ENCODE data around the gene ADGRB3. TPM values are rescaled to one million over a fixed set of nuclear protein-coding genes. Genes with fewer than 3 reads are reported as not detected.

ADGRB3 gene
- polyA plus RNA-seq, 1 of the 3 experiments (the other 2 are of a cell fraction): 0.12 TPM

GRCh38 chr6:69138148-69138547, 503.1 kb downstream of the ADGRB3 start:
- Histone ChIP-seq H2AFZ (ENCODE audit: low read depth) (no peak overlapping the region), H3K9me3 (no peaks in the 10 kb centered on the region), H3K27me3 (ENCODE audit: insufficient read depth) (no peaks in the 10 kb centered on the region), H3K9me2 (no peaks in the 10 kb centered on the region), H3K4me3 (ENCODE audit: low read depth in 2 of 2, low read length in 1 of 2) (no peak overlapping the region), H4K20me1 (ENCODE audit: insufficient read depth) (no peaks in the 10 kb centered on the region), H3K9ac (no peak overlapping the region), H3K4me1 (ENCODE audit: control insufficient read depth in 1 of 2, insufficient read depth in 2 of 2, low read depth in 1 of 2, low read length in 1 of 2) (no peaks in the 10 kb centered on the region), H3K79me2 (ENCODE audit: insufficient read depth) (no peaks in the 10 kb centered on the region), H3F3A (replicated peaks; ENCODE audit: insufficient read depth) (no peaks in the 10 kb centered on the region), H3K36me3 (replicated peaks in 1 of 2; ENCODE audit: control insufficient read depth in 1 of 2, insufficient read depth in 2 of 2, low read length in 1 of 2) (no peaks in the 10 kb centered on the region), H3K4me2 (no peak overlapping the region), H3K27ac (ENCODE audit: low read depth in 2 of 2, low read length in 1 of 2) (no peak overlapping the region)
- ChIA-PET POLR2A (no interaction called here), CTCF (no interaction called here)
- TF ChIP-seq EP300 (IDR thresholded peaks at IDR 0.05; ENCODE audit: borderline replicate concordance in 1 of 2, low read depth in 1 of 2, low read length in 1 of 2): no peak
- TF ChIP-seq GABPA (IDR thresholded peaks at IDR 0.05; ENCODE audit: low read depth): no peak
- no peak for TF ChIP-seq JUND (IDR thresholded peaks at IDR 0.05)
- no peak for TF ChIP-seq RXRA (IDR thresholded peaks at IDR 0.05; ENCODE audit: borderline replicate concordance, low read depth)
- no peak for TF ChIP-seq RCOR1 (IDR thresholded peaks at IDR 0.05; ENCODE audit: low read length)
- TF ChIP-seq MXI1 (IDR thresholded peaks at IDR 0.05; ENCODE audit: low read depth, low read length): no peak
- no peak for TF ChIP-seq TEAD4 (IDR thresholded peaks at IDR 0.05; ENCODE audit: borderline replicate concordance, insufficient read depth)
- no peak for TF ChIP-seq ZBTB33 (IDR thresholded peaks at IDR 0.05; ENCODE audit: borderline replicate concordance, low read depth)
- no peak for TF ChIP-seq TCF12 (IDR thresholded peaks at IDR 0.05)
- TF ChIP-seq TAF1 (IDR thresholded peaks at IDR 0.05; ENCODE audit: borderline replicate concordance, low read depth, low read length): no peak
- TF ChIP-seq USF2 (IDR thresholded peaks at IDR 0.05; ENCODE audit: borderline replicate concordance, low read depth, low read length): no peak
- DNase-seq: no peak

- H3K79me2 ChIP-seq (ENCODE audit: insufficient read depth): no peaks in the 10 kb centered on the region
- no peaks in the 10 kb centered on the region for H3K9me3 ChIP-seq
- H3K9ac ChIP-seq: no peak overlapping the region
- no peaks in the 10 kb centered on the region for H3K4me1 ChIP-seq (ENCODE audit: control insufficient read depth in 1 of 2, insufficient read depth in 2 of 2, low read depth in 1 of 2, low read length in 1 of 2)
- POLR2A ChIA-PET: no interaction called here
- H3K4me3 ChIP-seq (ENCODE audit: low read depth in 2 of 2, low read length in 1 of 2): no peak overlapping the region
- H3K27me3 ChIP-seq (ENCODE audit: insufficient read depth): no peaks in the 10 kb centered on the region
- CTCF ChIA-PET: interaction anchor here (0.6 kb wide), 1 partner anchor 1369 kb away, joined by 3 read pairs; no protein-coding TSS in a partner anchor
- H3K36me3 ChIP-seq (replicated peaks in 1 of 2; ENCODE audit: control insufficient read depth in 1 of 2, insufficient read depth in 2 of 2, low read length in 1 of 2): no peaks in the 10 kb centered on the region
- no peak overlapping the region for H2AFZ ChIP-seq (ENCODE audit: low read depth)
- no peaks in the 10 kb centered on the region for H3F3A ChIP-seq (replicated peaks; ENCODE audit: insufficient read depth)
- no peaks in the 10 kb centered on the region for H3K9me2 ChIP-seq
- no peak overlapping the region for H3K27ac ChIP-seq (ENCODE audit: low read depth in 2 of 2, low read length in 1 of 2)
- no peaks in the 10 kb centered on the region for H4K20me1 ChIP-seq (ENCODE audit: insufficient read depth)
- no peak overlapping the region for H3K4me2 ChIP-seq
- no peak for TF ChIP-seq SMC3 (IDR thresholded peaks at IDR 0.05; ENCODE audit: low read depth, low read length)
- no peak for TF ChIP-seq GATA2 (CRISPR knock-in tag; IDR thresholded peaks at IDR 0.05)
- no peak for TF ChIP-seq ELF1 (IDR thresholded peaks at IDR 0.05)
- no peak for TF ChIP-seq FOSL2 (IDR thresholded peaks at IDR 0.05; ENCODE audit: borderline replicate concordance, low read depth)
- TF ChIP-seq MEF2A (IDR thresholded peaks at IDR 0.05; ENCODE audit: borderline replicate concordance, low read depth): no peak
- TF ChIP-seq POLR2AphosphoS5 (IDR thresholded peaks at IDR 0.05; ENCODE audit: low read depth, low read length): no peak
- TF ChIP-seq RXRA (IDR thresholded peaks at IDR 0.05; ENCODE audit: borderline replicate concordance, low read depth): no peak
- TF ChIP-seq USF1 (IDR thresholded peaks at IDR 0.05; ENCODE audit: borderline replicate concordance, low read depth): no peak
- TF ChIP-seq PBX3 (IDR thresholded peaks at IDR 0.05): no peak
- DNase-seq: no peak
- WGBS (ENCODE audit: low lambda C conversion rate): 100% methylated on average over 4 of the region's 4 CpGs
These were observed 503.9 kb downstream of the ADGRB3 start for GRCh38 chr6:69138893-69139494.
